GM12874 (cell line): ENCODE measurements around the gene SAT2.

Experiments
- CTCF ChIP-seq: IDR thresholded peaks from 2 replicates; pipeline ENCODE4 v1.5.1; 2011; ENCODE audit warnings: low read depth, mild to moderate bottlenecking, control low read depth, low read length, moderate library complexity; ENCODE audit not compliant: insufficient read depth

SAT2 gene

GRCh38 chr17:7655541-7655840 is 27.9 kb upstream of the SAT2 start:
- TF ChIP-seq CTCF: no peak

GRCh38 chr17:7654832-7655540 is 27.4 kb upstream of the SAT2 start:
- TF ChIP-seq CTCF: no peak

GRCh38 chr17:7652388-7653356 is 25.1 kb upstream of the SAT2 start:
- no peak for TF ChIP-seq CTCF

GRCh38 chr17:7651665-7652387 is 24.2 kb upstream of the SAT2 start:
- no peak for TF ChIP-seq CTCF

- TF ChIP-seq CTCF: no peak
Measured at GRCh38 chr17:7651097-7651664, 23.6 kb upstream of the SAT2 start.

GRCh38 chr17:7650509-7651096 is 23.0 kb upstream of the SAT2 start, which contains the start of gene ATP1B2:
Gene ATP1B2 (plus strand): TSS chr17:7650926. CDS start chr17:7651519, 593 bp downstream.
- no peak for TF ChIP-seq CTCF
